Measurements from ENCODE around the gene EXOG.

GRCh38 chr3:38555926-38556325 lies 59.8 kb downstream of the EXOG start:
- TF ChIP-seq RARB (CRISPR knock-in tag; IDR thresholded peaks at IDR 0.05): no peak
- no peak for TF ChIP-seq TCF4 (CRISPR knock-in tag; IDR thresholded peaks at IDR 0.05; ENCODE audit: borderline replicate concordance)
- no peak for TF ChIP-seq TOX (CRISPR knock-in tag; IDR thresholded peaks at IDR 0.05; ENCODE audit: borderline replicate concordance)
- no peak for TF ChIP-seq ZNF8 (CRISPR knock-in tag; IDR thresholded peaks at IDR 0.05)

Data from SK-N-SH treated with all-trans-retinoic acid at 6 μM for 48 hours (cell line).